ENCODE data around the gene SEC11A. TPM values are rescaled to one million over a fixed set of nuclear protein-coding genes. Genes with fewer than 3 reads are reported as not detected.
A peak's percentile ranks its signal among the peaks of the same experiment; 100 is the strongest.
"Not testable (repeated sequence)": the region's sequence is repeated elsewhere in the genome, so short reads cannot be mapped to it uniquely, and the experiment has no call there.

The SEC11A gene
- total RNA-seq, 1 donor from 2014 or later: 80.0 TPM

- H3K4me1 ChIP-seq: peaks cover 74% of the 10 kb centered on the region
- no peak overlapping the region for H3K27ac ChIP-seq (replicated peaks)
- no peaks in the 10 kb centered on the region for H3K27me3 ChIP-seq (ENCODE audit: low read depth)
- no peak overlapping the region for H3K4me3 ChIP-seq
- TF ChIP-seq, protein P1, sequence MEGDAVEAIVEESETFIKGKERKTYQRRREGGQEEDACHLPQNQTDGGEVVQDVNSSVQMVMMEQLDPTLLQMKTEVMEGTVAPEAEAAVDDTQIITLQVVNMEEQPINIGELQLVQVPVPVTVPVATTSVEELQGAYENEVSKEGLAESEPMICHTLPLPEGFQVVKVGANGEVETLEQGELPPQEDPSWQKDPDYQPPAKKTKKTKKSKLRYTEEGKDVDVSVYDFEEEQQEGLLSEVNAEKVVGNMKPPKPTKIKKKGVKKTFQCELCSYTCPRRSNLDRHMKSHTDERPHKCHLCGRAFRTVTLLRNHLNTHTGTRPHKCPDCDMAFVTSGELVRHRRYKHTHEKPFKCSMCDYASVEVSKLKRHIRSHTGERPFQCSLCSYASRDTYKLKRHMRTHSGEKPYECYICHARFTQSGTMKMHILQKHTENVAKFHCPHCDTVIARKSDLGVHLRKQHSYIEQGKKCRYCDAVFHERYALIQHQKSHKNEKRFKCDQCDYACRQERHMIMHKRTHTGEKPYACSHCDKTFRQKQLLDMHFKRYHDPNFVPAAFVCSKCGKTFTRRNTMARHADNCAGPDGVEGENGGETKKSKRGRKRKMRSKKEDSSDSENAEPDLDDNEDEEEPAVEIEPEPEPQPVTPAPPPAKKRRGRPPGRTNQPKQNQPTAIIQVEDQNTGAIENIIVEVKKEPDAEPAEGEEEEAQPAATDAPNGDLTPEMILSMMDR (IDR thresholded peaks at IDR 0.05; ENCODE audit: borderline replicate concordance): no peak
- no peaks in the 10 kb centered on the region for H3K9me3 ChIP-seq (replicated peaks)
- DNase-seq: no peak
- intact Hi-C loops (cut with micrococcal nuclease): no loop called here
- peaks cover 16% of the 10 kb centered on the region for H3K36me3 ChIP-seq
Measured at GRCh38 chr15:84761607-84762131, 45.7 kb upstream of the SEC11A start.

DNA sequence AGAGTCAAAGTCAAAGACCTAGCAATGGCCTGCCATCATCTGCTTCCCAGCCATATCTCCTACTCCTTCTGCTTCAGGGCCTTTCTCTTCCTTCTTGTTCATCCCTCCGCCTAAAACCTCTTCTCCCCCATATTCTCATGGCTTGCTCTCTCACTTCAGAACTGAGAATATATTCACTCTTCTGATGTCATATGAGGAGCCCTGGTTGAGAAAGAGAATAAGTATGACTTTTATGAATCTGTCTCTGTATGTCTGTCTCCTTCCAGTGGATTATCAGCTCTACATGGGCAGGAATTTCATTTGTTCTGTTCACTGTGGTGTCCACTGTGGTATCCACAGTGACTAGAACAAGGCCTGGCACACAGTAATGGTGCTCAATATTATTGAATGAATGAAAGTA is 44.3 kb upstream of the SEC11A start:
- Histone ChIP-seq H3K4me1 (peaks cover 87% of the 10 kb centered on the region), H3K36me3 (peaks cover 4% of the 10 kb centered on the region), H3K27ac (replicated peaks) (no peak overlapping the region), H3K27me3 (ENCODE audit: low read depth) (no peaks in the 10 kb centered on the region), H3K4me3 (no peak overlapping the region), H3K9me3 (replicated peaks) (no peaks in the 10 kb centered on the region)
- intact Hi-C loops (cut with micrococcal nuclease): no loop called here
- DNase-seq: no peak
- TF ChIP-seq, protein P1 (IDR thresholded peaks at IDR 0.05; ENCODE audit: borderline replicate concordance): no peak

- no peak overlapping the region for H3K27ac ChIP-seq (replicated peaks)
Measured at GRCh38 chr15:84759018-84759417, 43.1 kb upstream of the SEC11A start.

DNA sequence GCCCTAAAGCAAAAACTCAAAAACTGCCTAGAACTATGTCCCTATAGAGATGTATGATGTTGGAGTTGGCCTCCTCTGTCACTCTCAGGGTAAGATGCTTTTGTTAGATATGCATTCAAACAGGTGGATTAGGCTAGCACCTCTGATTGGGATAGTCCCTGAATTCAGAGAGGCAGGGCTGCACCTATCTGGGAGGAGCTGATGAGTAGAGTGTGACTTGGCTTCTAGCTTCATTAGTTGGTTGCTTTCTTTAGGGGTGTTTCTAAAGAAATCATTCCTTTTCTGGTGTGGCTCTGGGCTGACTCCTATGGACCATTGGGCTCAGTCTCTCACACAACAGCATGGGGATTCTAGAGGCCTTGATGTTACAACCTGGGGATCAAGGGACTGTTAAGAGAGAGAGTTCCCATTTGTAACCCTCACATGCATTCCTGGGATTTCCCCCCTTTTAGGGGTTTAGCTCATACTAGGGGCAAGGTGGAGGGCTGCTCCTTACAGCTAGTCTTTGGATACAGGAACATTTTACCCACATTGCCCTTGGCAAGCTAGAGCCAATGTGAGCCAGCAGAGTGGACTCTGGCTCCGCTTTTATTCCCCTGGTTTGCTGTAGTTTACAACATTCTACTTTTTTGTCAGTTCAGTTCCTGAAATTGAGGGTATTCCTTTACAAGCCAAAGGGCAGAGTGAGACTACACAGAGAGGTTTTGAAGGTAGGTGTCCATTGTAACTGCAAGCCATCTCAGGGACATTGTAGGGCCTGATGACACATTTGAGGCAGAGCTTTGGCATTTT is 40.0 kb upstream of the SEC11A start:
- peaks cover 88% of the 10 kb centered on the region for H3K4me1 ChIP-seq
- H3K27ac ChIP-seq (replicated peaks): no peak overlapping the region

More at GRCh38 chr15:84759018-84759417, 43.1 kb upstream of the SEC11A start:
- no peak for DNase-seq
- H3K9me3 ChIP-seq (replicated peaks): no peaks in the 10 kb centered on the region
- intact Hi-C loops (cut with micrococcal nuclease): no loop called here
- H3K4me1 ChIP-seq: peaks cover 88% of the 10 kb centered on the region
- TF ChIP-seq, protein P1 (IDR thresholded peaks at IDR 0.05; ENCODE audit: borderline replicate concordance): no peak
- no peaks in the 10 kb centered on the region for H3K27me3 ChIP-seq (ENCODE audit: low read depth)
- H3K36me3 ChIP-seq: no peaks in the 10 kb centered on the region
- no peak overlapping the region for H3K4me3 ChIP-seq

GRCh38 chr15:84754889-84755288 is 39.0 kb upstream of the SEC11A start:
- H3K27ac ChIP-seq (replicated peaks): not testable (repeated sequence)

More for the DNA sequence above, 40.0 kb upstream of the SEC11A start:
- H3K9me3 ChIP-seq (replicated peaks): no peaks in the 10 kb centered on the region
- no peaks in the 10 kb centered on the region for H3K36me3 ChIP-seq
- H3K27me3 ChIP-seq (ENCODE audit: low read depth): no peaks in the 10 kb centered on the region
- TF ChIP-seq, protein P1 (IDR thresholded peaks at IDR 0.05; ENCODE audit: borderline replicate concordance): no peak
- H3K4me3 ChIP-seq: no peak overlapping the region
- intact Hi-C loops (cut with micrococcal nuclease): no loop called here
- DNase-seq: no peak

DNA sequence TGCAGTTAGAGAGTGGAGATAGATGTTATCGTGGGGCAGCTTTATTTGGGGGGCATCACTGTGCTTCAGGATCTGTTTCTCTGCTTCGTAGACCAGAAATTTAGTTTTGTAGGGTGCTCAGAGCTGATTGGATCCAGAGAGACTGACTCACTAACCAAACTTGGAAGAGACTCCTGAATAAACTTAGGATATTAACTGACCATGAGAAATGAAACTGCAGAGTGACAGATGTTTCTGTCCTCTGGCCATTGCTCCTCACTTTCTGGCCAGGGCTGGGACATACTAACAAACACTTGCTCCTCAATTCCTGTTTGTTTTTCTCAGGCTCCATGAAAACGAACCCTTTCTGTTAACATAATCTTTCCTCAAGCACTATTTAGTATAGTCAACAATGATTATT is 36.8 kb upstream of the SEC11A start:
- Histone ChIP-seq H3K27ac (replicated peaks) (peak overlapping the region; percentile 43), H3K27me3 (ENCODE audit: low read depth) (no peaks in the 10 kb centered on the region), H3K36me3 (no peaks in the 10 kb centered on the region), H3K4me1 (peaks cover 82% of the 10 kb centered on the region), H3K9me3 (replicated peaks) (no peaks in the 10 kb centered on the region), H3K4me3 (no peak overlapping the region)
- TF ChIP-seq, protein P1 (IDR thresholded peaks at IDR 0.05; ENCODE audit: borderline replicate concordance): no peak
- intact Hi-C loops (cut with micrococcal nuclease): no loop called here
- DNase-seq: no peak

More at GRCh38 chr15:84754889-84755288, 39.0 kb upstream of the SEC11A start:
- H3K36me3 ChIP-seq; DNase-seq; H3K4me3 ChIP-seq; H3K9me3 ChIP-seq (replicated peaks); H3K27me3 ChIP-seq (ENCODE audit: low read depth); intact Hi-C loops (cut with micrococcal nuclease): not testable (repeated sequence)
- H3K4me1 ChIP-seq: peaks cover 88% of the 10 kb centered on the region
